ENCODE measurements around the gene MAGEB16.

MAGEB16 gene

DNA sequence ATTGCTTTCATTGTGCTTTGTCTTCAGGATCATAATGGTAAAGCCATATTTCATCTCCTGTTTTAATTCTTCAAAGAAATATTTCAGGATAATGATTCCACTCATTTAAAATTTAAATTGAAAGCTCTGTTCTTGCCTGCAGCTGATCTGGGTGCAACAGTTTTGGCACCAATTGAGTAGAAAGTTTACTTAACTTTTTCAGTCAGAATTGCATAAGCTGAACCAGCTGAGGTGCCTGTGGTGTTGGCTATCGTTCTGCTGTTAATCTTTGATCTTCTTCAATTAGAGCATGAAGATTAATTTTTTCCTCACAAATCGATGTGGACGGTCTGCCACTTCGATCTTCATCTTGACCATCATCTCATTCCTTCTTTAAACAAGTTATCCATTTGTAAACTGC, 49.6 kb downstream of the MAGEB16 start:
- H3K4me3 ChIP-seq (ENCODE audit: low read depth, low read length): no peak overlapping the region
- no peaks in the 10 kb centered on the region for H3K9me3 ChIP-seq
- TF ChIP-seq, protein P1, sequence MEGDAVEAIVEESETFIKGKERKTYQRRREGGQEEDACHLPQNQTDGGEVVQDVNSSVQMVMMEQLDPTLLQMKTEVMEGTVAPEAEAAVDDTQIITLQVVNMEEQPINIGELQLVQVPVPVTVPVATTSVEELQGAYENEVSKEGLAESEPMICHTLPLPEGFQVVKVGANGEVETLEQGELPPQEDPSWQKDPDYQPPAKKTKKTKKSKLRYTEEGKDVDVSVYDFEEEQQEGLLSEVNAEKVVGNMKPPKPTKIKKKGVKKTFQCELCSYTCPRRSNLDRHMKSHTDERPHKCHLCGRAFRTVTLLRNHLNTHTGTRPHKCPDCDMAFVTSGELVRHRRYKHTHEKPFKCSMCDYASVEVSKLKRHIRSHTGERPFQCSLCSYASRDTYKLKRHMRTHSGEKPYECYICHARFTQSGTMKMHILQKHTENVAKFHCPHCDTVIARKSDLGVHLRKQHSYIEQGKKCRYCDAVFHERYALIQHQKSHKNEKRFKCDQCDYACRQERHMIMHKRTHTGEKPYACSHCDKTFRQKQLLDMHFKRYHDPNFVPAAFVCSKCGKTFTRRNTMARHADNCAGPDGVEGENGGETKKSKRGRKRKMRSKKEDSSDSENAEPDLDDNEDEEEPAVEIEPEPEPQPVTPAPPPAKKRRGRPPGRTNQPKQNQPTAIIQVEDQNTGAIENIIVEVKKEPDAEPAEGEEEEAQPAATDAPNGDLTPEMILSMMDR (IDR thresholded peaks at IDR 0.05; ENCODE audit: low read depth, low read length): no peak
- H3K36me3 ChIP-seq: no peaks in the 10 kb centered on the region
- H3K27me3 ChIP-seq: no peaks in the 10 kb centered on the region
- DNase-seq: no peak
- no peaks in the 10 kb centered on the region for H3K4me1 ChIP-seq
